Raji (cell line): ENCODE results near the gene ZBTB3.

ENCODE experiments used
- POLR2A ChIP-seq: IDR thresholded peaks from 2 replicates; pipeline ENCODE4 v1.6.1; 2011; ENCODE audit warnings: low read depth, low read length, control low read depth; ENCODE audit not compliant: insufficient read depth

The ZBTB3 gene

GRCh38 chr11:62775646-62776045, 21.7 kb upstream of the ZBTB3 start:
- no peak for TF ChIP-seq POLR2A

- no peak for TF ChIP-seq POLR2A
Measured at GRCh38 chr11:62774407-62774806, 20.4 kb upstream of the ZBTB3 start.

- TF ChIP-seq POLR2A: peak; percentile 80
Measured at GRCh38 chr11:62771144-62772021, 17.4 kb upstream of the ZBTB3 start, which contains the start of gene TAF6L. Gene TAF6L (plus strand): TSS chr11:62771396. CDS start chr11:62775784, 4,388 bp downstream.

GRCh38 chr11:62770778-62771143, 16.8 kb upstream of the ZBTB3 start:
- TF ChIP-seq POLR2A: no peak; the same call in 1 of the 2 replicates

DNA sequence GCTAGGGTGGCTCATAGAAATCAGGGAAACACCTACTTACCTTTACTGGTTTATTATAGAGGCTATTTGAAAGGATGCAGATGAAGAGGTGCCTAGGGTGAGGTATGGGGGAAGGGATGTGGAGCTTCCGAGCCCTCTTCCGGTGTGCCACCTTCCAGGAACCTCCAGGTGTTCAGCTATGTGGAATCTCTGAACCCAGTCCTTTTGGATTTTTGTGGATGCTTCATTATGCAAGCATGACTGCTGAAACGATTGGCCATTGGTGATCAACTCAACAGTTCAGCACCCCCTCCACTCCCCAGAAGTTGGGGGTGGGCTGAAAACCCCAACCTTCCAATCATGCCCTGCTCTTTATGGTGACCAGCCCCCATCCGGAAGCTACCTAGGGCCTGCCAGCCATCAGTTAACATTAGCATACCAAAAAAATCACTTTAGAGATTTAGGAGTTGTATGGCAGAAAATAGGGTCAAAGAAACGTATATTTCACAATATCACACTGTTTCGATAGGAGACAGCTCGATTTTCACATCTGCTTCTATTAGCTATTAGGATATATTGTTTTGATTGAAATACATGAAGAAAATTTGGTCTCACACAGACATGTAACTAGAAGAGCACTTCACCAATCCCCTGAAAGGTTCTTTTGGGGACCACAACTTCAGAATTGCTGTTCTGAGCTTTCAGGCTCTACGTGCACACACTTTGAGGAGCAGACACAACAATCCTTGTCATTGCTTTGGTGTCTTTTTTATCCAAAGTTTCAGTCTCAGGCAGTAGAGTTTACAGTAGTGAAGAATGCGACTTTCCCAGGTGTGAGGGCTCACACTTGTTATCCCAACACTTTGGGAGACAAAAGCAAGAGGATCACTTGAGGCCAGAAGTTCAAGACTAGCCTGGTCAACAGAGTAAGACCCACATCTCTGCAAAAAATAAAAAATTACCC, 4.2 kb upstream of the ZBTB3 start:
- no peak for TF ChIP-seq POLR2A

DNA sequence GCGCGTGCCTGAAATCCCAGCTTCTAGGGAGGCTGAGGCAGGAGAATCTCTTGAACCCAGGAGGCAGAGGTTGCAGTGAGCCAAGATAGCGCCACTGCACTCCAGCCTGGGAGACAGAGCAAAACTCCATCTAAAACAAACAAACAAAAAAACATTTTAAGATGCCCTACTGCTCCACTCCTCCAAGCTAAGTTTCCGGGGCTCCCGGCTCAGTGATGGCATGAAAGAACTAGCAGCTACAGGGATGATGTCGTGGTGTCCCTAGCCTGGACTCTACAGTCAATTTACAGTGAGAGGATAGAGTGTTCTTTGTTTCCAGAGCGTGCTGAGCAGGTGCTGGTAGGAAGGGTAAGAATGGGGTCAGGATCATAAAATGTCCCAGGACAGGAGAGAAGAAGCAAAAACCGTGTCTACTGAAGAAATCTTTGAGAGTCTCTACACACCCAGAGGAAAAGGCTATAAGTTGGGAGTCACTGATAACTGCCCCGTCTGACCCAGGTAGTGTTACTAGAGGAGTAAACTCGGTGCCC, 1.2 kb upstream of the ZBTB3 start:
- TF ChIP-seq POLR2A: no peak

GRCh38 chr11:62752994-62753735, 795 bp downstream of the ZBTB3 start:
- TF ChIP-seq POLR2A: no peak

GRCh38 chr11:62752177-62752785, 1.7 kb downstream of the ZBTB3 start:
- TF ChIP-seq POLR2A: no peak

DNA sequence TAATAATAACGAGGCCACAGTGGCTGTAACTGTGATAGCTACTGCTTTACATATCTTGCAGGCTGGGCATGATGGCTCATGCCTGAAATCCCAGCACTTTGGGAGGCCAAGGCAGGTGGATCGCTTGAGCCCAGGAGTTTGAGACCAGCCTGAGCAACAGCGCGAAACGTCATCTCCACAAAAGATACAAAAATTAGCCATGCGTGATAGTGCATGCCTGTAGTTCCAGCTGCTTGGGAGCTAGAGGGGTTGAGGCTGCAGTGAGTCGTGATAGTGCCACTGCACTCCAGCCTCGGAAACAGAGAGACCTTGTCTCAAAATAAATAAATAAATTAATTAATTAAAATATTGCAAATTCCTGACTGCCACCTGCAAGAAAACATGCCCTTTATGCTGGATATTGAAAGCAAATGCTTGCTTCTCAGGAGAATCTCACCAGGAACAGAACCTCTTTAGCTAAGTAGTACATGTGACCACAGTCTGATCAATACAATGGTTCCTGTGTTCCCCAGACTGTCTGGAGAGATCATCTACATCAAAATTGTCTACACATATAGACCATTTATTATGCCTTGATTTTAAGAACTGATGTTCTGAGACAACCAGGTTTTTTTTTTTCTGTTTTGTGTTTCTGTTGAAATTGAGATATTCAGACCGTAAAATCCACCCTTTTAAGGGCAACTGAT, 6.3 kb downstream of the ZBTB3 start:
- no peak for TF ChIP-seq POLR2A

- no peak for TF ChIP-seq POLR2A
Measured at GRCh38 chr11:62737196-62737595, 16.8 kb downstream of the ZBTB3 start.

DNA sequence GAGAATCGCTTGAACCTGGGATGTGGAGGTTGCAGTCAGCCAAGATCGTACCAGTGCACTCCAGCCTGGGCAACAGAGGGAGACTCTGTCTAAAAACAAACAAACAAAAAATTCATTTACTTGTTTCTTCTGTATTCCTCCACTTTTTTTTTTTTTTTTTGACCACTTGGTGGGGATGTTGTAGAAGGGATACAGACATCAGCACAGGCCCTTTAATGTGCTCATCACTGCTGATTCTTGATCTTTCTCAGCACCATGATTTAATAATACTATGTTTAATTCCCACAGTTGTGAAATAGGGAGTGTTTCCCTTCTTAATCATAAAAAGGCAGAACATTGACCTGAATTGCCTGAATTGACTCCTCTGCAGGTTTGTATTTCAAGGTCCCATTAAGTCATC, 21.1 kb downstream of the ZBTB3 start:
- no peak for TF ChIP-seq POLR2A

- peak; percentile 83 for TF ChIP-seq POLR2A
Measured at GRCh38 chr11:62728171-62728988, 25.6 kb downstream of the ZBTB3 start, which contains the start of gene TTC9C. Gene TTC9C (plus strand): TSS chr11:62728486. CDS start chr11:62728849, 363 bp downstream.

GRCh38 chr11:62727872-62728170, 26.1 kb downstream of the ZBTB3 start:
- TF ChIP-seq POLR2A: no peak

- TF ChIP-seq POLR2A: peak; percentile 95
Measured at GRCh38 chr11:62727165-62727871, 26.6 kb downstream of the ZBTB3 start, which contains the start of gene HNRNPUL2. Gene HNRNPUL2 (minus strand): TSS chr11:62727457. CDS start chr11:62727156, 301 bp downstream.
